NCI-H2171 treated with DMSO at 0.1 percent for 48 hours (cell line): ENCODE data around the gene CWF19L1.

ENCODE experiments used
- DNase-seq: peaks from one replicate; lab custom pipeline; 2025; lab: John Stamatoyannopoulos, UW

The CWF19L1 gene

DNA sequence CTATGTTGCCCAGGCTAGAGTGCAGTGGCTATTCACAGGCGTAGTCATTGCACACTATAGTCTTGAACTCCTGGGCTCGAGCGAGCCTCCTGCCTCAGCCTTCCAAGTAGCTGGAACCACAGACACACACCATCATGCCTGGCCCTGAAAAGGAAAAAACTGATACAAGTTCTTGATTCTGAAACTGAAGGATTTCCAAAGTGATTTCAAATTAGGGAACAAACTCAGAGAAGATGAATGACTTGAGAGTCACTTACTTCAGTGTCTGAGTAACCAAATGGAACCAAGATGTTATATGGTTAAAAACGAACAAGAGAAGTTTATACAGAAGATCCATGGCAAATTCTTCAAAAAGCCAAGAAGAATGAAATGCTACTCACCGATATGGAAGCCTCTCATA, 14.4 kb downstream of the CWF19L1 start:
- no peak for DNase-seq

DNA sequence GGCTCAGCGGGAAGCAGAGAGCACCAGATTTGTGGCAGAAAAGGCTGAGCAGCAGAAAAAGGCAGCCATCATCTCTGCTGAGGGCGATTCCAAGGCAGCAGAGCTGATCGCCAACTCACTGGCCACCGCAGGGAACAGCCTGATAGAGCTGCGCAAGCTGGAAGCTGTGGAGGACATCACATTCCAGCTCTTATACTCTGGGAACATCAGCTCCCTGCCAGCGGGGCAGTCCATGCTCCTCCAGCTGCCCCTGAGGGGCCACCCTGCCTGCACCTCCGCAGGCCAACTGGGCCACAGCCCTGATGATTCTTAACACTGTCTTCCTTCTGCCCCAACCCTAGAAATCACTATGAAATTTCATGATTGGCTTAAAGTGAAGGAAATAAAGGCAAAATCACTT, 18.6 kb downstream of the CWF19L1 start:
- no peak for DNase-seq

DNA sequence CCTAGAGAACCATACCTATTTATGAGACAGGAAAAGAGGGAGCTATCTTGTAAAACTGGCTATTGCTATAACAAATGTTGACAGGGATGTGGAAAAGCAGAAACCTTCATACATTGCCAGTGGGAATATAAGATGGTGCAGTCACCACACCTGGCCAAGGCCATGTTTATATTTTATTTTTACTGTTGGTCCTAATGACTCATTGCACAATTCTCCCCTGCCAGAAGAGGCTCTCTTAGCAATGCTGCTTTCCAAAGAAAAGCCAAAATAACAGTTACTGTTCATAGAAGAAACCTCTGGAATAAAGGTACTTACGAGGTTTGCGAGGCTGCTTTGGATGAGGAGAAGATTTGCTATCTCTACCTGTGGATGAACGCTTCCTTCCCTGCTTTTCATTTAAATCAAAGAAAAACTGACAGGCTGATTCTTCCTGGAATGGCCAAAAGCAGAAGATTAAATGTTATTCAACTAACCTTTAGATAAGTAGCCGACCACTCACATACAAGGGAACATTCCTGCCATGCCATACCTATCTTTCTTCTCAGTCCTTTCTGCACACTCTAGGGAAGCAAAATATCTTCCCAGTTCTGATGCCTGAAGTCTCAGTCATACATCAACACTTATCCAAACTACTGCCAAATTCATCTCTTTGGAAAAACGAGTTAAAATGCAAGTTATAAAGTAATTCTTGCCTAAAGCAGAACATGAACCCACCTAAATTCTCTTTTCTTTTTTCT, 21.8 kb downstream of the CWF19L1 start:
- DNase-seq, result no peak

DNA sequence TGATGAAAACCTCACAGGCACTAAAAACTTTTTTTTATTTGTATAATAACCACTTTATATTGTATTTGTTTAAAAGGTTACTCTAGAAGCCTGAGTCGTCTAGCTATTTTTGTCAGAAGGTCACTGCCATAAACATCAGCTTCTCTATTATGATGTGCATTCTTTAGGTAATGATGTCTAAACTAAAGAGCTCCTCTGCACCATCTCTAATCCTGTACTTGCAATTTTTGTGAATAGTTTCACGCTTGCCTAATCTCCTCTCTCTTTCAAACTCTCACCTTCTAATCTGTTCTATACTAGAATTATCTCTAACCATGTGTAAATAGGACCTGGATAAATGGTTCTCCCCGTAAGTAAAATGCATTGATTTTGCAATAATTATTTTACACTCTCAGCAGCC, 27.6 kb downstream of the CWF19L1 start:
- DNase-seq, result no peak

DNA sequence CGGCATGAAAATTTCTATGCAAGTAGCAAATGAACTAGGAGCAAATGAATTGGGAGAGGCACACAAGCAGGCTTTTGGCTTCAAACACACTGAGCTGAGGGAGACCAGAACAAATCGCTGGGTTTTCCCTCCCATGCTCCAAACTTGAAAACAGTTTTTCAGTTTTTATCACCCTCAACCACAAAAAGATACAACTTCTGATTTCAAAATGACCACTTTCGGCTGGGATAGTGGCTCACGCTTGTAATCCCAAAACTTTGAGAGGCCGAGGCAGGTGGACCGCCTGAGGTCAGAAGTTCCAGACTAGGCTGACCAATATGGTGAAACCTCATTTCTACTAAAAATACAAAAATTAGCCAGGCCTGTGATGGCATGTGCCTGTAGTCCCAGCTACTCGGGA, 29.0 kb downstream of the CWF19L1 start:
- no peak for DNase-seq

DNA sequence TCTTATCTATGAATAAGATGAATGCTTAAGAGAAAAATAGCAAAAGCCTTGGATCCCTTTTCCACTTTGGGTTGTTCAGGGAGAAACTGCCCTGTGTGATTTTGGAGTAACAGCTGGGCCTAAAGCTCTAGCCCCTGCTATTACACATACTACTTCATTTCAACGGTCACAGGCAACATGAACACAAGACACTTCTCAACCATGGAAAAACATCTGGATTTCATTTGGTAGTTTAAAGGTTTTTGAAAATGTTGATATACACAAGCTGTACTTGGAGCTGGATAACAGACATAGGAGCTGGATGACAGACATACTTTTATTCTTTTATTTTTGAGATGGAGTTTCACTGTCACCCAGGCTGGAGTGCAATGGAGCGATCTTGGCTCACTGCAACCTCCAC, 35.3 kb downstream of the CWF19L1 start:
- DNase-seq, result no peak

DNA sequence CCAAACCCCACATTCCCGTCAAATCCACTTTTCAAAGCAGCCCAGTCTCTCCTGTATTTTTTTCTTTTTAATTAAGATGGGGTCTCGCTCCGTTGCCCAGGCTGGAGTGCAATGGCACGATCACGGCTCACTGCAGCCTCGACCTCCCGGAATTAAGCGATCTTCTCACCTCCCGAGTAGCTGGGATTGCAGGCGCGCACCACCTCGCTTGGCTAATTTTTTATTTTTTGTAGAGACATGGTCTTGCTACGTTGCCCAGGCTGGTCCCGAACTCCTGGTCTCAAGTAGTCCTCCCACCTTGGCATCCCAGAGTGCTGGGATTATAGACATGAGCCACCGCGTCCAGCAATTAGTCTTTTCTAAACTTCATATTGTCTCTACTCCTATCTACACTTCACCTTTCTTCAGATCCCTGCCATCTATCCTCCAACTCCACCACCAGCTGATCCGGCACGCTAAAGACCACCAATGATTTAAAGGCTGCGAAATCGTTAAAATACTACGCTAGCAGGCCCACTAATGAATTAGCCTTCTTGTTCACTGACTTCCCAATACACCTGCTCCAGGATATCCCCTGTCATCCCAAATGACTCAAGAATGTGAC, 37.5 kb downstream of the CWF19L1 start:
- no peak for DNase-seq

DNA sequence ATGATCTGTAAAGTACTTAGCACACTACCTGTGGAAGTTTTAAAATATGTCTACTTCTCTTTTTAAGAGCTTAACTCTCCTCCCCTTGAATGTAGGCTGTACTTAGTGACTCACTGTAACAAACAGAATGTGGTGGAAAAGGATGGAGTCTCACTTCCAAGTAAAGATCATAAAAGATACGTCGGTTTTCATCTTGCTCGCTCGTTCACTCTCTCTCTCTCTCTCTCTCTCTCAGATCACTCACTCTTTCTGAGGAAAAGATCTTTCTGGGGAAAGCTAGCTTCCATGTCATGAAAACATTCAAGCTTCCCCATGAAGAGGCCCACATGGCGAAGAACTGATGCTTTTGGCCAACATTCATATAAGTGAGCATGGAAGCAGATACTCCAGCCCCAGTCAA, 43.6 kb downstream of the CWF19L1 start:
- DNase-seq, result no peak

DNA sequence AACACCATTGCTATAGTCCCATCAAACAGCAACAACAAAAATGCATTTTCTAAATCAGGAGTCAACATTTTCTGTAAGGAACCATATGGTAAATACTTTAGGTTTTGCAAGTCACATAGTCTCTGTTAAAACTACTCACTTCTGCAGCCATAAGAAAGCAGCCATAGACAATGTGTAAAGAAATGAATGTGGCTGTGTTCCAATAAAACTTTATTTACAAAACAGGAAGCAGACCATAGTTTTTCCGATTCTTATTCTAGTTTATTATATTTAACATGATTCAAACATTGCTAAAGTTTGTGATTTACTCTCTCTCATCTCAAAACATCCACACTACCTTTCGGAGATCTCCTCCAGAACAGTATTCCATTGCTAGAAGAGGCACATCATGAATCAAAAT, 44.9 kb downstream of the CWF19L1 start:
- DNase-seq, result no peak

DNA sequence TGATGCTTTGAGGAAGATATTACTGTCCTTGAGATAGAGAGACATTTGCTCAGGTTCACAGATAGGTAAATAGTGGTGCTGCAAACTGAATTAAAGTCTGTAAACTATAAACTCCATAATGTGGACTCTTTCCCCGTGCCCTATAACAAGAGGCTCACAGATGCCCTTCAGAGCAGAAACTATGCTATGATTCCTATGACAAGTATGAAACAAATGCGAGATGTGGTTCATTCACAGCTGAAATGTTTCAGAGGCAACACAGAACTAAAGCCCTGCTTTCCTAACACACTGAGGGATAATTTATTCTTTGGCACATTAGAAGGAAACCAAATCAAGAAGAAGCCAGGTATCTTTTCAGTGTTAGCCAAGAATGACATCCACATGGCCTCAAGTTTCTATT, 51.4 kb downstream of the CWF19L1 start:
- no peak for DNase-seq

DNA sequence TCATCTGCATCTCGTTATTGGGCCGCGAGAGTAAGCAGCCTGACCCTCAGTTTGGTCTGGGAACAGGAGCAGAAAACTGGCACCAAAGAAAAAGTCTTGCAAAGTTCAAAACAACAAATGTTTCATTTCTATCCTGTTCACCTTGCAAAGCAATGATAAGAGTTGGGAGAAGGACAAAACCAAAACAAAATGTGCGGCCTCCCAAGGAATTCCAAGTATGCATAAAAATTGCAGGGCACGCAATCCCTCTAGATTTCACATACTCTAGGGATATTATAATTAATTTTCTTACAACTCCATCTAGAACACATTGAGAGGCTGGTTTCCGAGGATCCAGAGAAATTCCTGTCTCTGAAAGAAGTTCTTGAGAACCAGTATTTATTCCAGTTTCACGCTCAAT, 58.1 kb downstream of the CWF19L1 start:
- no peak for DNase-seq

DNA sequence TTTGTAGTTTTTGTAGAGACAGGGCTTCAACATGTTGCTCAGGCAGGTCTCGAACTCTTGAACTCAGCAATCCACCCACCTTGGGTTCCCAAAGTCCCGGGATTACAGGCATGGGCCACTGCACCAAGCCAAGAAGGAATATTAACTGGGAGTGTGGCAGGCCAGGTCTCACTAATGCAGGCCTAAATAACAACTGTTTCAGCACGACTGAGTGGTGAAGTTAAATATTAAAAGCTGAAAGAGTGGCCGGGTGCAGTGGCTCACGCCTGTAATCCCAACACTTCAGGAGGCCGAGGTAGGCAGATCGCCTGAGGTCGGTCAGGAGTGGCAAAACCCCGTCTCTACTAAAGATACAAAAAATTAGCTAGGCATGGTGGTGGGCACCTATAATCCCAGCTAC, 59.2 kb downstream of the CWF19L1 start:
- no peak for DNase-seq

DNA sequence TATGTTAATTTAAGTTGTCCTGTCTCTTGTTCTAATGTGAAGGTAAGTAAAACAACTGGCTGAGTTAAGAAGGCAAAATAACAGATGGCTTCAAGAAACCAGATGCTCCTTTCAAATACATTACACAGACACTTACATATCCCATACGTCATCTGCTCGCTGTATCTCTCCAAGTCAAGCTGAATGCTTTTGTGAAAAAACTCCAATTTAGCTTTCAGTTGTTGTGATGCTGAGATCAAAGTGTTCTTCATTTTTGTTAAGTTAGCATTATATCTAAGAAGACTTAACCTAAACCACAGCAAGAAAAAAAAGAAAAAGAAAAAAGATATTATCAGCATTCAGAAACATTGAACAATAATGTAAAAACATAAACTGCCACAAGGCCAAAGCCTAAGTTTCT, 63.1 kb downstream of the CWF19L1 start:
- DNase-seq, result peak; percentile 79

DNA sequence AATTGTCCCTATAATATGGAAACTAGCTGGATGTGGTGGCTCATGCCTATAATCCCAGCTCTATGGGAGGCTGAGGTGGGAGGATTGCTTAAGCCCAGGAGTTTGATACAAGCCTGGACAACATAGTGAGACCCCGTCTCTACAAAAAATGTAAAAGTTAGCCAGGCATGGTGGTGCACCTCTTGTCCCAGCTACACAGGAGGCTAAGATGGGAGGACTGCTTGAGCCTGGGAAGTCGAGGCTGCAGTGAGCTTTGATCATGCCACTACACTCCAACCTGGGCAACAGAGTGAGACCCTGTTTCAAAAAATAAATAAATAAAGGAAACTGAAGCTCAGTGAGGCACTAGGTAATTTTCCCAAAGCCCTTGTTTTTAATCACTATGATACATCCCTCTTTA, 65.9 kb downstream of the CWF19L1 start:
- no peak for DNase-seq

DNA sequence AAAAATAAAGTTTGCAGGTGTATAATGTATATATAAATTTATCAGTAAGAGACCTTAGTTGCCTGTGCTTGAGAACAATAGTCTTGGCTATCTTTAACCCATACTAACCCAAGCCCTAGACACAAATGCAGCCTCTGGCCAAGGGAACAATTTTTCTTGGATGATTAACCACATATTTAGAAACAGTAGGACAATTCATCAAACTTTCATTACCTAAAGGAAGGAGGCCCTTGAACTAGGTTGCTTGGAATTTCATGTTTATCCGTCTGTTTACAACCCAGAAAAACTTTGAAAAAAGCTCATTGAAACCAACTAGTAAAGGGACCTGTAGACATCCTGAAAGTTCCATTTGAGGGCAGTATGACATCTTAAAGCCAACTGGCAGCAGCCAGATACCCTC, 72.7 kb downstream of the CWF19L1 start:
- DNase-seq, result no peak

DNA sequence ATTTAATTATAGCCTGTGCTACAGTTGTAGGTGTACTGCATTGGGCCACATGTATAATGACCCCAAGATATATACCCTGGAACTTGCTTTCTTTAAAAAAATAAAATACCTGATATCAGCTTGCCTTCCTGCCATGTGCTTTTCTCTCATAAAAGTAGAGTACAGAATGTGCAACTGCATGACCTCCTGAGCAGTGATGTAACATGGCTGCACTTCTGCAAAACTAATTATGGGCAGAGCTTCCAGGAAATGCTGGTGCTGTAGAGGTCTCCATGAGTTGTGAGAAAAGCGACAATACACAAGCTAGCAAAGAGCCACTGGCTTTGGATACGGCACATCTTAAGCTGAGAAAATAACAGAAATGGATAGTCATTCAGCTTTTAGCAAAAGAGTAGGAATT, 75.1 kb downstream of the CWF19L1 start:
- DNase-seq, result no peak

DNA sequence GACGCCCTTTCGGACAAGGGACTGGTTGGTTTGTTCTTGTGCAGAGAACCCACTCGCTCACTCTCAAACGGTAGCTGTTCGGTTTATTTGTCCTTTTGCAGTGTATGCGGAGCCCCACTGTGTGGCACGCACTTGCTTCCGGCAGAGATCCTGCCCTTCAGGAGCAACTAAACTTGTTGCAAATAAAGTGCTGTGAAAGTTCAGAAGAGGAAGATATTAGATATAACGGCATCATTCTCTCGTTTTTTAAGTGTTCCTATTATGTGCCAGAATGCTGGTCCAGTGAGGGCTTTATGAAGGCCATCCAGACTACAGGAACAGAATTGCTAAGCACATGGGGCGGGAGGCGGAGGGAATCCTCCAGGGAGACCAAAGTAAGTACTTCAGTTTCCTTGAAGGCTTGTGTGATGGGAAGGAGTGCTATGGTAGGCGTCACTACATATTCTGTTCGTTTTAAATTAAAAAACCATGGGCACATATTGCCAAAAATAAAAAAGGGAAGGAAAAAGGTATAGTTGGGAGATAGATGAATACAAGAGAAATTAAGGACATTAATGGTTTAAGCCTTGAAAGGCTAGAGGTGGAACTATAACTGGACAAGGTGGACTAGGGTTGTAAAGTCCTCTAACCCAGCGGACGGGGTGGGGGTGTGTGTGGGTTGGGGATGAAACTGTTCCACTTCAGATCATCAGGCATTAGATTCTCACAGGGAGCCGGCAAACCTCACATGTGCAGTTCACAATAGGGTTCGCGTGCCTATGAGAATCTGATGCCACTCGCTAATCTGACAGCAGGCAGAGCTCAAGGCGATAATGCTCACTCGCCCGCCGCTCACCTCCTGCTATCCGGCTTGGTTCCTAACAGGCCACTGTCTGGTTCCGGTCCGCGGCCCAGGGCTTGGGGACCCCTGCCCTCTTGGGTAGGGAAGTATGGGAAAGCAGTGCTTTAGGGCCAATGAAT, 80.9 kb downstream of the CWF19L1 start:
- peak; percentile 77 for DNase-seq

DNA sequence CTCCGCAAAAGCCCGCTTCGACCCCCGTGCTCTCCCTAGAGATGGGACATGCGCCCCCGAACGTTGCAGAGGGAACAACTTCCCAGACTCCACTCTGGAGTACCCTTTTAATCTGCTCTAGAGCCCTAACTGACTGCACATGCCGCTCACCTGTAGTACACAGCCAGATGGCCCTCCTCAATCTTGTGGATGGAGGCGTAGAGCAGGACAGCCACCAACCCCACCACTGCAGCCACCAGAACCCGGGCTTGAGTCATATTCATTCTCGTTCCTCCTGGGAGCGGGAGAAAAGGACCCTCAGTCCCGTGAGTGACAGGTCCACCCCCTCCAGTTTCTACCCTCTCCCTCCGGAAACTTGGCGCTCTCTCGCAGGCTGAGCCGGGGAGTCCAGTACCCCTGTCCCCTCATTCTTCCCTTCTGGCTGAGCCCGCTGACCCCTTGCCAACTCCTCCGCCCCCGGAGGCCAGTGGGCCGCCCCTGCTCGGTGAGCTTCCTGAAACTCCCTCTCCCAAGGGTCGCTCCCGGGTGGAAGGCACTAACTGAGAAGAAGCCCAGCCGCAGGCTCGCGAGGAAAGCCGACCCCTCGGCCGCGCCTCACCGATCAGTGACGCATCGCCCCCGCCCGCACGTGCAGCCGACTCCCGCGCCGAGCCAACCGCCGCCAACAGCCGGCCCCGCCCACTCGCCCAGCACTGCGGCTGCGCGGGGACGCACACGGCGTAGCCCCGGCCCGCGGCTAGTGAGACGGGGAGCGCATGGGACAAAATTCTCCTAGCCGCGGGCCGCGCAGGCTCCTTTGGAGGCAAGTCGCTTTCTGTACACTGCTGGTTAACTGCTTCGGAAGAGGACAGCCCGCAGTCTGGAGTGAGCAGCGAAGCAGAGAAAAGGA, 81.8 kb downstream of the CWF19L1 start, which contains the start of gene ERLIN1:
ERLIN1 (minus strand) TSS at position 666 of the 889 bp plus-strand sequence; CDS start at position 263, 403 bp downstream.
- DNase-seq, result peak; percentile 81

DNA sequence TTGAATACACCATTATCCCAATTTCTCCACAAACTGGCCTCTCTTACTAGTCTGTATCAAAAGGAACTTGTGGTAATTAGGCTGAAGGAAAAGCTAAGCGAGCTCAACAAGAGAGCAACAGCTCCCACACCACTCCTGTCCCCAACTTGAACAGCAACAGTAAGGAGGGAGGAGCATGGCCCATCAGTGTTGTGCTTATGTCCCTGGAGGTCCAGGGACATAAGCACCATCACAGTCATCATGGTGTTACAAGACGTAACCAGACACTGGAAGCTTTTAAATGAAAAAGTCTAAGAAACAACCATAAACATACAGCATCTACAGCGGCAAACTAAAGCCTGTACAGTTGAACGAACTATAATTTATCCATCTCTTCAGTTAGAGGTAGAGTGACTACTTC, 82.6 kb downstream of the CWF19L1 start:
- DNase-seq, result peak; percentile 23

DNA sequence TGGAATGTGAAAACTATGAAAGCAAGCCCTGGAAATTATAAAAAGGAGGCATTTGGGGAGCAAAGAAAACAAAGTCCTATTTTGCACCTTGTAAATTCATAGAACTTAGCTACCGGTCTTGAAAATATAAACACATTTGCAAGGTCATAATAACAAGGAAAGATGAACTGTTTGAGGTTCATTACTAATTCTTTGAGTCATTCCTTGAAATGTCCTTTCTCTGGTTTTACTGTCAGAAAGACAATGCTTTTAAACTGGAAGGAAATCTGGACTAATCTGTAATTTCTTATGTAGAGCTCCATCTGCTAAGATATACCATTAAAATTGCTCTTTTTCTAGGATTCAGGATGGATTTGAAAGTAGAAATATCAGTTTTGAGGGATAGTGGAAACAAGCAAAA, 83.0 kb downstream of the CWF19L1 start:
- no peak for DNase-seq

DNA sequence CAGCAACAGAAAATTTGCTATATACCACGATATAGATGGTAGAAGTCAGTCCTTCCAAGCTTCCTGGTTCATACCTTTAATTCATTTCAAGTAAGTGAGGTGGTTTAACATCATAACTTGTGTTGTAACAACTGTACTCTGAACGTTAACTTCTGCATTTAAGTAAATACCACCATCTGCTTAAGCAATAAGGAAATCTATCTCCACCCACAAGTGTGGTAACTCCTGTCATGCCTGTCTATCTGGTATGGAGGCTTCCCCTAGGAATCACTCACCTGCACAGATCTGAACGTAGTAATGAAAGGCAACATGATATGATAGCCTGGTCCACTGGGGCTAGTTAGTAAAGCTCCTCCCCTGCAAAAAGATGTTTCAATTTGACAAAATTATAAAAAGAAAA, 84.0 kb downstream of the CWF19L1 start:
- DNase-seq, result peak; percentile 72

DNA sequence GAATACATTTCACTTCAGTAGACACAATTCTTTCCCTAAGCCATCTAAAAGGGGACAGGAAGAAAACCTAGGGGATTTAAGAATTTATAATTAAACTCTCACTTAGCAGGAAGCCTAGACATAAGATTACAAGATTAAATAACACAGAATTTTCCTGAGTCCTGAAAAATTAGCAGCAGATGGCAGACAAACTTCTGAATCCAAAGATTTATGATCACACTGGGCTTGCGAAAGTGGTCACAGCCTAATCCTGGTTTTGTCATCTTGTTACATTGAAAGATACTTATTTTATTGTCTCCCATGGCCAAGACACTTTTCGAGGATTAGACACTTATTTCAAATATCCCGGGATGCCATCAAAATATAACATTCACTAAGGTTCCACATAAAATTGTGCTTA, 84.5 kb downstream of the CWF19L1 start:
- no peak for DNase-seq
